ENCODE measurements around the gene ZNF75A.

DNA sequence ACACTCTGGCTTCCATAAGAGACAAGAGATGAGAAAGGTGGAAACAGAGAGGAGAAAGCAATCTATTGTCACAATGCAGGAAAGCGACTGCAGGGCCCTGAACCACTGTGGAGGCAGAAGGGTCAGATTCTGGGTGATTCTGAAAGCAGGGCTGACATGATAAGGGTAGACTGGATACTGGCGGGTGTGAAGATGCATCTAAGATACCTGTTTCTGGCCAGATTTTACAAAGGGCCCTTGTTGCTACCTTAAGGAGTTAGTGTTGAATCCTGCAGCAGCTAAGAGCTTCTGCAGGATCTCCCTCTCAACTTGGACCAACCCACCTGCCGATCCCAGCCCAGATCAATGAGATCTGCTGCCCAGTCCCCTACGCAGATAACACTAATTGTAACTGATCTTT is 42.8 kb upstream of the ZNF75A start:
- TF ChIP-seq POLR2A (IDR thresholded peaks at IDR 0.05), result no peak
- no peak for TF ChIP-seq CTCF (IDR thresholded peaks at IDR 0.05)
